GM18498 (cell line): Measurements from ENCODE around the gene HERC4.

Experiments
- ATAC-seq: cut with Tn5 transposase; IDR thresholded peaks from one replicate; pipeline ENCODE4 v1.9.1; 2021; ENCODE audit warnings: mild to moderate bottlenecking, moderate library complexity; ENCODE audit not compliant: unreplicated experiment

The HERC4 gene

GRCh38 chr10:68074775-68075549 lies at the start of gene HERC4:
TSS of gene HERC4 (minus strand) at chr10:68075283. CDS start at chr10:68073108, 2,175 bp downstream.
- peak; percentile 92 for ATAC-seq

GRCh38 chr10:68124718-68125117 lies 49.6 kb upstream of the HERC4 start:
- ATAC-seq: no peak

- ATAC-seq: no peak
These were observed 46.8 kb upstream of the HERC4 start for GRCh38 chr10:68121852-68122251.

GRCh38 chr10:68121020-68121743 lies 46.1 kb upstream of the HERC4 start:
- ATAC-seq: no peak

GRCh38 chr10:68118657-68119056 lies 43.6 kb upstream of the HERC4 start:
- no peak for ATAC-seq

GRCh38 chr10:68112837-68113236 lies 37.8 kb upstream of the HERC4 start:
- ATAC-seq: no peak

GRCh38 chr10:68111584-68111983 lies 36.5 kb upstream of the HERC4 start:
- no peak for ATAC-seq

- no peak for ATAC-seq
These were observed 34.9 kb upstream of the HERC4 start for GRCh38 chr10:68110027-68110426.

GRCh38 chr10:68109331-68109730 lies 34.2 kb upstream of the HERC4 start, which contains the start of gene MYPN:
TSS of gene MYPN (plus strand) at chr10:68109488. CDS start at chr10:68121439, 11,951 bp downstream.
- ATAC-seq: no peak

GRCh38 chr10:68108653-68109052 lies 33.6 kb upstream of the HERC4 start:
- no peak for ATAC-seq

GRCh38 chr10:68108051-68108450 lies 33.0 kb upstream of the HERC4 start:
- no peak for ATAC-seq

- ATAC-seq: no peak
These were observed 32.6 kb upstream of the HERC4 start for GRCh38 chr10:68107651-68108050.

- ATAC-seq: no peak
These were observed 31.6 kb upstream of the HERC4 start for GRCh38 chr10:68106656-68107055.

GRCh38 chr10:68105820-68106219 lies 30.7 kb upstream of the HERC4 start:
- no peak for ATAC-seq

GRCh38 chr10:68103901-68104300 lies 28.8 kb upstream of the HERC4 start:
- ATAC-seq: no peak

- no peak for ATAC-seq
These were observed 28.3 kb upstream of the HERC4 start for GRCh38 chr10:68103261-68103878.

GRCh38 chr10:68101066-68101465 lies 26.0 kb upstream of the HERC4 start:
- no peak for ATAC-seq

- ATAC-seq: no peak
These were observed 24.7 kb upstream of the HERC4 start for GRCh38 chr10:68099736-68100135.

- ATAC-seq: no peak
These were observed 21.9 kb upstream of the HERC4 start for GRCh38 chr10:68096913-68097516.

GRCh38 chr10:68095153-68095552 lies 20.1 kb upstream of the HERC4 start:
- no peak for ATAC-seq

GRCh38 chr10:68092512-68092911 lies 17.4 kb upstream of the HERC4 start:
- no peak for ATAC-seq
